ENCODE results near the gene NFIA. TPM values are rescaled to one million over a fixed set of nuclear protein-coding genes. Genes with fewer than 3 reads are reported as not detected.
A peak's percentile ranks its signal among the peaks of the same experiment; 100 is the strongest.

Gene NFIA
- total RNA-seq, 1 donor from 2014 or later: 31.3 TPM

DNA sequence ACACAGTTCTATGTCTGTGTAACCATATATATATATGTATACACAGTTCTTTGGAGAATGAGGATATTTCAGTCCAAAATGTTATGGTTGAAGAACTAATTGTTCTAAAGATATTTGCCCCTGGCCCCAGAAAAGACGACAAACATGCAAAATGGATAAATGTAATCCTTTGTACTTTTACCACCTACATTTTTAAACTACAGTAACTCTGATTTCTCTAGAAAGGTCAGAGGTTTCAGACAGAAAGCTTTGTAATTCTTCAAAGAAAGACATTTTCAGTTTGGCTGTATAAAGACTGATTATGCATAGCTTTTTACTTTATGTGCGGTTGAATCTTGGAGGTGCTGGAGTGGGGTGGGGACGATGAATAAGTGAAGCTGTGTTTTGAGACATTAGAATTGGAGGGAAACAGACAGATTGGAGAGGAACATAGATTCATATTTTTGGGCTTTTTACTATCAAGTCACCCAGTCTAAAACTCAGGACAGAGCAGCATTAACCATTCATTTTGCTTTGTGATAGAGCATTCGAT lies 16.6 kb downstream of the NFIA start:
- no peaks in the 10 kb centered on the region for H3K9me3 ChIP-seq (ENCODE audit: control insufficient read depth in 3 of 3, low read length in 3 of 3)
- no peak overlapping the region for H3K27ac ChIP-seq (ENCODE audit: low read depth, low read length)
- H3K36me3 ChIP-seq (ENCODE audit: control insufficient read depth in 3 of 3, insufficient read depth in 3 of 3, low read length in 3 of 3): no peaks in the 10 kb centered on the region
- peaks cover 15 to 34% (median 17%) of the 10 kb centered on the region in 3 donors for H3K4me1 ChIP-seq (ENCODE audit: control insufficient read depth in 3 of 3, insufficient read depth in 3 of 3, low read length in 3 of 3)
- H3K4me3 ChIP-seq (ENCODE audit: low read length in 3 of 3): no peak overlapping the region
- no peaks in the 10 kb centered on the region for H3K27me3 ChIP-seq (ENCODE audit: control insufficient read depth in 3 of 3, insufficient read depth in 3 of 3, low read length in 3 of 3)
- H3K9ac ChIP-seq (ENCODE audit: low read depth in 1 of 3, low read length in 3 of 3): no peak overlapping the region

DNA sequence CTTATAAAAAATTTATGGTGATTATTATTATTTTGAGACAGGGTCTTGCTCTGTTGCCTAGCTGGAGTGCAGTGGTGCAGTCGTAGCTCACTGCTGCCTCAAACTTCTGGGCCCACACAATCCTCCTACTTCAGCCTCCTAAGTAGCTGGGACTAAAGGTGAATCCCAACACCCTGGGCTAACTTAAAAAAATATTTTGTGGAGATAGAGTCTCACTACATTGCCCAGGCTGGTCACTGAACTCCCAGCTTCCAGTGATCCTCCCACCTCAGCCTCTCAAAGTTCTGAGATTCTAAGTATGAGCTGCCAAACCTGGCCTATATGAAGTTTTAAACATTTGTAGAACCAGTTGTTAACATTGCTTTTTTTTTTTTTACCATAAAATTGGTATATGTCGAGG lies 18.2 kb downstream of the NFIA start:
- Histone ChIP-seq H3K27ac (ENCODE audit: low read depth, low read length) (no peak overlapping the region), H3K36me3 (ENCODE audit: control insufficient read depth in 3 of 3, insufficient read depth in 3 of 3, low read length in 3 of 3) (no peaks in the 10 kb centered on the region), H3K9me3 (ENCODE audit: control insufficient read depth in 3 of 3, low read length in 3 of 3) (no peaks in the 10 kb centered on the region), H3K27me3 (ENCODE audit: control insufficient read depth in 3 of 3, insufficient read depth in 3 of 3, low read length in 3 of 3) (no peaks in the 10 kb centered on the region), H3K9ac (ENCODE audit: low read depth in 1 of 3, low read length in 3 of 3) (peak overlapping the region in 1 of 3 donors; percentile 34), H3K4me3 (ENCODE audit: low read length in 3 of 3) (no peak overlapping the region), H3K4me1 (ENCODE audit: control insufficient read depth in 3 of 3, insufficient read depth in 3 of 3, low read length in 3 of 3) (peaks cover 9 to 32% (median 12%) of the 10 kb centered on the region in 3 donors)

DNA sequence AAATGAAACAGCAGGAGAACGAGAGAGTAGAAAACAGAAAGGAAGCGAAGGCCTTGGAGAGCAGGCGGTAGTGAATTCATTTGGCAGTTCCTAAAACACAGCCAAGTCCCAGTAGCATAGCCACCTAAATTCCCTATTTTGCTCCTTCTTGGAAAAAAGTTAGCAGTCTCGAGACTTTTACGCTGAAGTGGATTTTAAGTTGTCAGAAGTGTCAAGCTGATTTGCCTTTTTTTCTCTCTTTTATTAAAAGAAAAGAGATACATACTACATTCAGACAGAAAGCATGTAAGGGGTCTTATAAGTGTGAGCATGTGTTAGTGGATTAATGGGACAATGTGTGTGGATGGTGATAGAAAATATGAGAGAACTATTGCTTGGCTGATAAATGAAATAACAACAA lies 19.2 kb downstream of the NFIA start:
- Histone ChIP-seq H3K9me3 (ENCODE audit: control insufficient read depth in 3 of 3, low read length in 3 of 3) (no peaks in the 10 kb centered on the region), H3K9ac (ENCODE audit: low read depth in 1 of 3, low read length in 3 of 3) (peak overlapping the region; percentile 52 to 69 (median 67)), H3K4me1 (ENCODE audit: control insufficient read depth in 3 of 3, insufficient read depth in 3 of 3, low read length in 3 of 3) (peaks cover 9 to 35% (median 12%) of the 10 kb centered on the region in 3 donors), H3K36me3 (ENCODE audit: control insufficient read depth in 3 of 3, insufficient read depth in 3 of 3, low read length in 3 of 3) (no peaks in the 10 kb centered on the region), H3K27me3 (ENCODE audit: control insufficient read depth in 3 of 3, insufficient read depth in 3 of 3, low read length in 3 of 3) (no peaks in the 10 kb centered on the region), H3K27ac (ENCODE audit: low read depth, low read length) (peak overlapping the region; percentile 80), H3K4me3 (ENCODE audit: low read length in 3 of 3) (peak overlapping the region; percentile 46 to 59 (median 55))

DNA sequence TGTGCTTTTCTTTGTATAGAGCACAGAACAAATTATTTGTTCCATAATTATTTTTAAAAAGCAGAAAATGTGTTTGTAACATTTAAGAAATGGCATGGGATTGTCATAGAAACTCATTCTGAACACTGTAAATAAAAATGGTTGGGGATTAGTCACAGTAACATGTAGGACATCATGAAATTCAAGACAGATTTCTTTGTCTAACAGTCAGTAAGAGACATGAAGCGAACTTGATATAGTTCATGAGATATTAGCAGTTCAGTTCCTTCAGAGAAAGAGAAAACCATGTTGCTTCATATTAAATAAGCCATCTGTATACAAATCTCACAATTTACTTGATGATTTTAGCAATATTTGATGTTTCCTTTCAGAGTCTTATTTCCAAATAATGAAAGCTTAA lies 19.7 kb downstream of the NFIA start:
- Histone ChIP-seq H3K27ac (ENCODE audit: low read depth, low read length) (peak overlapping the region; percentile 80), H3K36me3 (ENCODE audit: control insufficient read depth in 3 of 3, insufficient read depth in 3 of 3, low read length in 3 of 3) (no peaks in the 10 kb centered on the region), H3K9ac (ENCODE audit: low read depth in 1 of 3, low read length in 3 of 3) (peak overlapping the region; percentile 60 to 69 (median 67)), H3K4me1 (ENCODE audit: control insufficient read depth in 3 of 3, insufficient read depth in 3 of 3, low read length in 3 of 3) (peaks cover 9 to 35% (median 12%) of the 10 kb centered on the region in 3 donors), H3K27me3 (ENCODE audit: control insufficient read depth in 3 of 3, insufficient read depth in 3 of 3, low read length in 3 of 3) (no peaks in the 10 kb centered on the region), H3K4me3 (ENCODE audit: low read length in 3 of 3) (peak overlapping the region; percentile 46 to 59 (median 55)), H3K9me3 (ENCODE audit: control insufficient read depth in 3 of 3, low read length in 3 of 3) (no peaks in the 10 kb centered on the region)

DNA sequence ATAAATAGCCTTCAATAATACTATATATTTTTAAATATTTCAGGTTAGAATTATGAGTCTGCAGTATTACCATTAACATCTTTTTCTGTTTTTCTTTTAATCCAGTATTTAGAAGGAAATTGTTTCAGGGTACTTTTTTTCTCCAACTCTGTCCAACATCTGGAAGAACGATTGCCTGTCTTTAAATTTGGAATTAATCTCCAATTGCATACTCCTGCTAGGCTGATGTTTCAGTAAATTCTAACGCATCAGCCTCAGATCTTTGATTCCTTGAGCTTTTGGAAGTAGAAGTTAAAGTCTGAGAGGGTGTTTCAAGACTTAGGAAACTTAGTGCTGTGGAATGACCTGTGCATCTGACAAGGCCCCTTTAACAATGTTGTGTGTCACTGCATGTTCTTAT lies 20.3 kb downstream of the NFIA start:
- Histone ChIP-seq H3K4me1 (ENCODE audit: control insufficient read depth in 3 of 3, insufficient read depth in 3 of 3, low read length in 3 of 3) (peaks cover 9 to 34% (median 12%) of the 10 kb centered on the region in 3 donors), H3K27me3 (ENCODE audit: control insufficient read depth in 3 of 3, insufficient read depth in 3 of 3, low read length in 3 of 3) (no peaks in the 10 kb centered on the region), H3K9me3 (ENCODE audit: control insufficient read depth in 3 of 3, low read length in 3 of 3) (peaks cover 0 to 1% (median 0%) of the 10 kb centered on the region in 3 donors), H3K27ac (ENCODE audit: low read depth, low read length) (no peak overlapping the region), H3K4me3 (ENCODE audit: low read length in 3 of 3) (peak overlapping the region in 1 of 3 donors; percentile 24), H3K9ac (ENCODE audit: low read depth in 1 of 3, low read length in 3 of 3) (peak overlapping the region; percentile 60 to 69 (median 67)), H3K36me3 (ENCODE audit: control insufficient read depth in 3 of 3, insufficient read depth in 3 of 3, low read length in 3 of 3) (no peaks in the 10 kb centered on the region)

DNA sequence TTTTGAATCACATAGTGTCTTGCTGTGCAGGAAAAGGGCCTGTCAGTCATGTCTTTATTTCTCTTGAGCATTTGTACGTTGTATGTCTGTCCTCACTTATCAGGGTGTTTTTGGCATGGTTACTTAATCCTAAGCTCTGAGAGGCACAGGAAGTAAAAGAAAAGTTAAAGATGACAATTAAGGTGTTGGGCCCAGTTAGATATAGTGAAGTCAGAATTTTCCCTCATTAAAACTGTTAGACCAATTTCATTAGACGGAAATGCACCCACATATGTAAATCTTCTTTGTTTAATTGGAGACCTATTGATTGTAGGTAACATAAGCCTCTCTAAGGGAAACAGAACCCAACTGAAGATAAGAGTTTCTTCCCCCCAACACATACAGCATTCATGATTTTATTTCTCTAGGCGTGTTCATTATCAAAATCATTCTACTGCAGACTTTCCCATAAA lies 21.9 kb downstream of the NFIA start:
- peak overlapping the region in 1 of 3 donors; percentile 9 for H3K4me3 ChIP-seq (ENCODE audit: low read length in 3 of 3)
- H3K27me3 ChIP-seq (ENCODE audit: control insufficient read depth in 3 of 3, insufficient read depth in 3 of 3, low read length in 3 of 3): no peaks in the 10 kb centered on the region
- peaks cover 0 to 5% (median 0%) of the 10 kb centered on the region in 3 donors for H3K9me3 ChIP-seq (ENCODE audit: control insufficient read depth in 3 of 3, low read length in 3 of 3)
- H3K4me1 ChIP-seq (ENCODE audit: control insufficient read depth in 3 of 3, insufficient read depth in 3 of 3, low read length in 3 of 3): peaks cover 9 to 28% (median 12%) of the 10 kb centered on the region in 3 donors
- H3K36me3 ChIP-seq (ENCODE audit: control insufficient read depth in 3 of 3, insufficient read depth in 3 of 3, low read length in 3 of 3): no peaks in the 10 kb centered on the region
- H3K27ac ChIP-seq (ENCODE audit: low read depth, low read length): peak overlapping the region; percentile 13
- no peak overlapping the region for H3K9ac ChIP-seq (ENCODE audit: low read depth in 1 of 3, low read length in 3 of 3)

DNA sequence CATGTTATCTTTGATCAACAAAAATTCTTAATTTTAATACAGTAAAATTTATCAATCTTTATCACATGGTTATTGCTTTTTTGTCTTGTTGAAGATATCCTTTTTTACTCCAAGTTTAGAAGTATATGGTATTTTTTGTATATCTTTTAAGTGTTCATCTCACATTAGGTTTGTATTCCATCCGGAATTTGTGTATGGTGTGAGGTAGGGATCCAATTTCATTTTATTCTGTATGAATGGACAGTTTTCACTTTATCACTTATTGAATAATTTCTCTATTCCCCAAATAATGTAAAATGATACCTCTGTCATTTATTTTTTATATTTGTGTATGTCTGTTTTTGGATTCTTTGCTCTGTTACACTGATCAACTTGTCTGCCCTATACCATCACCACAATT lies 25.3 kb downstream of the NFIA start:
- no peak overlapping the region for H3K9ac ChIP-seq (ENCODE audit: low read depth in 1 of 3, low read length in 3 of 3)
- no peak overlapping the region for H3K4me3 ChIP-seq (ENCODE audit: low read length in 3 of 3)
- peaks cover 0 to 5% (median 0%) of the 10 kb centered on the region in 3 donors for H3K9me3 ChIP-seq (ENCODE audit: control insufficient read depth in 3 of 3, low read length in 3 of 3)
- H3K4me1 ChIP-seq (ENCODE audit: control insufficient read depth in 3 of 3, insufficient read depth in 3 of 3, low read length in 3 of 3): peaks cover 12 to 37% (median 14%) of the 10 kb centered on the region in 3 donors
- no peaks in the 10 kb centered on the region for H3K27me3 ChIP-seq (ENCODE audit: control insufficient read depth in 3 of 3, insufficient read depth in 3 of 3, low read length in 3 of 3)
- H3K36me3 ChIP-seq (ENCODE audit: control insufficient read depth in 3 of 3, insufficient read depth in 3 of 3, low read length in 3 of 3): no peaks in the 10 kb centered on the region
- no peak overlapping the region for H3K27ac ChIP-seq (ENCODE audit: low read depth, low read length)

DNA sequence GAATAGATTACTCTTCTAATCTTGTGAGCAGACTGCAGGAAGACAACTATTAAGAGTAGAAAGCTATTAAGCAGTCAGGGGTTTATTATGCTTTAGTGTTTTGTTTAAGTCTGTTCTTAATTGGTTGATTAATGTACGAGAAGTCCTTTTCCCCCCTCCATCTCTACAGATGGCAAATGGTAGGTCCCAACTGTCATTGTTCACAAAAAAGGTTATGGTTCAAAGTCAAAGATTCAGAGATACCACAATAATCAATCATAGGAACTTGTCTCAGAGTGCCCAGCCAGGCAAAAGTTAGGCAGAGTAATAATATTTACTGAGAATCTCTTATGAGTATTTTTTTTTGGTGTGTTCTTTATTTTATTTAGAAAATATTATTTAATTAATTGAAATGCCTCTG lies 26.8 kb downstream of the NFIA start:
- no peak overlapping the region for H3K27ac ChIP-seq (ENCODE audit: low read depth, low read length)
- H3K36me3 ChIP-seq (ENCODE audit: control insufficient read depth in 3 of 3, insufficient read depth in 3 of 3, low read length in 3 of 3): no peaks in the 10 kb centered on the region
- H3K4me1 ChIP-seq (ENCODE audit: control insufficient read depth in 3 of 3, insufficient read depth in 3 of 3, low read length in 3 of 3): peaks cover 4 to 25% (median 5%) of the 10 kb centered on the region in 3 donors
- no peaks in the 10 kb centered on the region for H3K27me3 ChIP-seq (ENCODE audit: control insufficient read depth in 3 of 3, insufficient read depth in 3 of 3, low read length in 3 of 3)
- peaks cover 0 to 5% (median 0%) of the 10 kb centered on the region in 3 donors for H3K9me3 ChIP-seq (ENCODE audit: control insufficient read depth in 3 of 3, low read length in 3 of 3)
- no peak overlapping the region for H3K9ac ChIP-seq (ENCODE audit: low read depth in 1 of 3, low read length in 3 of 3)
- no peak overlapping the region for H3K4me3 ChIP-seq (ENCODE audit: low read length in 3 of 3)

DNA sequence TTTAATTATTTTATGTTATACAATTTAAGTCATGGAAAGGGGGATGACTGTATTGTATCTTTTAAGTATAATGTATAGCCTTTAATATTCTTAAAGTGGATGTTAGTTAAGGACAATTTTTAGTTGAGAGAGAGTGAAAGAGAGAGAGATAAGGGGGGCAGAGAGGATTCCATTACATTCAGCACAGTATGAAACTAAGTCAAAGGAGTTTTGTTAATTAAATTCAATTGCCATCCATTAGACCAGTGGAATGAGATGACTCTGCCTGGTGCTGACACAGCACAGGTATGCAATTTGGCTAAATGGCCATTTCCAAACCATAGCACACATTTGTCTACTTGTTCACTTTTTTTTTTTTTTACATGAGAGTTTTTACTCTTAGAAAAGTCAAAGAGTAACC lies 27.5 kb downstream of the NFIA start:
- H3K4me3 ChIP-seq (ENCODE audit: low read length in 3 of 3): no peak overlapping the region
- H3K9me3 ChIP-seq (ENCODE audit: control insufficient read depth in 3 of 3, low read length in 3 of 3): peaks cover 0 to 5% (median 0%) of the 10 kb centered on the region in 3 donors
- H3K36me3 ChIP-seq (ENCODE audit: control insufficient read depth in 3 of 3, insufficient read depth in 3 of 3, low read length in 3 of 3): no peaks in the 10 kb centered on the region
- H3K9ac ChIP-seq (ENCODE audit: low read depth in 1 of 3, low read length in 3 of 3): no peak overlapping the region
- H3K27me3 ChIP-seq (ENCODE audit: control insufficient read depth in 3 of 3, insufficient read depth in 3 of 3, low read length in 3 of 3): no peaks in the 10 kb centered on the region
- H3K27ac ChIP-seq (ENCODE audit: low read depth, low read length): no peak overlapping the region
- H3K4me1 ChIP-seq (ENCODE audit: control insufficient read depth in 3 of 3, insufficient read depth in 3 of 3, low read length in 3 of 3): peaks cover 3 to 21% (median 4%) of the 10 kb centered on the region in 3 donors

DNA sequence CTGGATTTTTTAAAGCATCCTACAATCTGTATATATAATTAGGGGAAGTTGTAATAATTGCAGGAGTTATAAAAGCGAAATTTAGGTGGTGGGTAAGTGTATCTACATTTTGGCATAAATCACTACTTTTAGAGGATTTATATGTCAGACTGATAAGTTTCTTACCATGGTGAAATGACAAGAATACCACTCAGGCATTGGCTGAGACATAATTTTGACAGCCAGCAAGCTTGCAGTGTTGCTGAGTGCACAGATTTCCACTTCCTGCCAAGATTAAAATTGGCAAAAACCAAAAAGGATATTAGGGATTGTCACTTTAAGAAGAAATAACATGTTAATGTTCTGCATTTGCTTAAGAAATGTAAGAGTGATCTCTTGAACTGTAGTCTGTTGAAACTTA lies 28.2 kb downstream of the NFIA start:
- no peaks in the 10 kb centered on the region for H3K36me3 ChIP-seq (ENCODE audit: control insufficient read depth in 3 of 3, insufficient read depth in 3 of 3, low read length in 3 of 3)
- peaks cover 0 to 5% (median 0%) of the 10 kb centered on the region in 3 donors for H3K9me3 ChIP-seq (ENCODE audit: control insufficient read depth in 3 of 3, low read length in 3 of 3)
- H3K27ac ChIP-seq (ENCODE audit: low read depth, low read length): no peak overlapping the region
- H3K27me3 ChIP-seq (ENCODE audit: control insufficient read depth in 3 of 3, insufficient read depth in 3 of 3, low read length in 3 of 3): no peaks in the 10 kb centered on the region
- no peak overlapping the region for H3K4me3 ChIP-seq (ENCODE audit: low read length in 3 of 3)
- H3K4me1 ChIP-seq (ENCODE audit: control insufficient read depth in 3 of 3, insufficient read depth in 3 of 3, low read length in 3 of 3): peaks cover 7 to 25% (median 8%) of the 10 kb centered on the region in 3 donors
- peak overlapping the region in 1 of 3 donors; percentile 13 for H3K9ac ChIP-seq (ENCODE audit: low read depth in 1 of 3, low read length in 3 of 3)

All from skeletal muscle tissue (tissue), 4 donors.